Measurements from ENCODE around the gene MLEC. TPM values are rescaled to one million over a fixed set of nuclear protein-coding genes. Genes with fewer than 3 reads are reported as not detected.

Gene MLEC
- total and polyA plus RNA-seq, 9 of the 15 experiments (the other 6 are each of a cell fraction or from before 2014, with no cell fraction given) = 18.5 to 108 (median 57.8) TPM

- H3K4me3 ChIP-seq = no peak overlapping the region
- no peak for DNase-seq (ENCODE audit: extremely low read depth in 1 of 4, low spot score in 3 of 4)
- H3K9me1 ChIP-seq (ENCODE audit: control insufficient read depth, insufficient read depth, low read length) = no peaks in the 10 kb centered on the region
- ATAC-seq = no peak
- FAIRE-seq = no peak
- intact Hi-C loops (cut with micrococcal nuclease) (loop anchor here (5.0 to 10.0 kb wide), 3 partner anchors 211 to 326 kb away; partner anchors contain the start of genes COX6A1 and PLA2G1B), in situ Hi-C loops (cut with MboI) (no loop called here)
- H3K4me1 ChIP-seq (replicated peaks in 1 of 2; ENCODE audit: control insufficient read depth in 2 of 2, insufficient read depth in 2 of 2, low read length in 2 of 2) = peaks cover 3 to 12% of the 10 kb centered on the region in 2 experiments; a peak in 2 of 5 replicates
- no peaks in the 10 kb centered on the region for H3K36me3 ChIP-seq (ENCODE audit: control insufficient read depth, insufficient read depth, low read length)
- no peak overlapping the region for H2AFZ ChIP-seq (ENCODE audit: low read depth, low read length)
- ChIA-PET CTCF (ENCODE audit: low intra/inter-chr PET ratio) (interaction anchor here (1.1 to 2.0 kb wide), 3 partner anchors 62 to 326 kb away, joined by 3 to 19 read pairs (median 9); no protein-coding TSS in a partner anchor), POLR2A (interaction anchor here (0.6 kb wide), 1 partner anchor 354 kb away, joined by 3 read pairs; no protein-coding TSS in a partner anchor)
- WGBS (ENCODE audit: insufficient coverage, low coverage, missing lambda C conversion rate) = 0% methylated on average over 6 of the region's 6 CpGs
- no peaks in the 10 kb centered on the region for H3K79me2 ChIP-seq (ENCODE audit: control insufficient read depth, insufficient read depth, low read length)
- BruUV-seq (replicated peaks) = no TSS peak
- H3K4me2 ChIP-seq (ENCODE audit: insufficient read depth, low read length) = no peak overlapping the region
- no peaks in the 10 kb centered on the region; the same call in none of the 2 replicates for H4K20me1 ChIP-seq (replicated peaks; ENCODE audit: control insufficient read depth, insufficient read depth, low read length)
- H3K9ac ChIP-seq (ENCODE audit: insufficient read depth in 1 of 2, low read depth in 2 of 2, low read length in 2 of 2) = no peak overlapping the region
- H3K27me3 ChIP-seq (ENCODE audit: control insufficient read depth in 2 of 2, insufficient read depth in 2 of 2, low read length in 2 of 2) = peaks cover 38 to 39% of the 10 kb centered on the region in 2 experiments
- H3K9me3 ChIP-seq (replicated peaks; ENCODE audit: control insufficient read depth, insufficient read depth, low read depth, low read length) = no peaks in the 10 kb centered on the region
- no peak overlapping the region for H3K27ac ChIP-seq (ENCODE audit: extremely low read depth, low read depth, low read length)
- TF ChIP-seq EZH2 (IDR thresholded peaks at IDR 0.05; ENCODE audit: borderline replicate concordance, low read depth, low read length) (no peak), ZNF354B (CRISPR knock-in tag; IDR thresholded peaks at IDR 0.05) (no peak), ZNF274 (IDR thresholded peaks at IDR 0.05; ENCODE audit: borderline replicate concordance, low read depth, low read length) (no peak), SIN3B (IDR thresholded peaks at IDR 0.05; ENCODE audit: low read depth) (no peak), ZNF263 (CRISPR knock-in tag; IDR thresholded peaks at IDR 0.05; ENCODE audit: borderline replicate concordance) (no peak), NR0B1 (IDR thresholded peaks at IDR 0.05; ENCODE audit: partially characterized antibody) (no peak), CC2D1A (IDR thresholded peaks at IDR 0.05) (no peak), ZNF445 (CRISPR knock-in tag; IDR thresholded peaks at IDR 0.05; ENCODE audit: low read depth) (no peak), SUPT5H (IDR thresholded peaks at IDR 0.05) (no peak), MITF (IDR thresholded peaks at IDR 0.05) (no peak)
- TF ChIP-seq, protein P1, sequence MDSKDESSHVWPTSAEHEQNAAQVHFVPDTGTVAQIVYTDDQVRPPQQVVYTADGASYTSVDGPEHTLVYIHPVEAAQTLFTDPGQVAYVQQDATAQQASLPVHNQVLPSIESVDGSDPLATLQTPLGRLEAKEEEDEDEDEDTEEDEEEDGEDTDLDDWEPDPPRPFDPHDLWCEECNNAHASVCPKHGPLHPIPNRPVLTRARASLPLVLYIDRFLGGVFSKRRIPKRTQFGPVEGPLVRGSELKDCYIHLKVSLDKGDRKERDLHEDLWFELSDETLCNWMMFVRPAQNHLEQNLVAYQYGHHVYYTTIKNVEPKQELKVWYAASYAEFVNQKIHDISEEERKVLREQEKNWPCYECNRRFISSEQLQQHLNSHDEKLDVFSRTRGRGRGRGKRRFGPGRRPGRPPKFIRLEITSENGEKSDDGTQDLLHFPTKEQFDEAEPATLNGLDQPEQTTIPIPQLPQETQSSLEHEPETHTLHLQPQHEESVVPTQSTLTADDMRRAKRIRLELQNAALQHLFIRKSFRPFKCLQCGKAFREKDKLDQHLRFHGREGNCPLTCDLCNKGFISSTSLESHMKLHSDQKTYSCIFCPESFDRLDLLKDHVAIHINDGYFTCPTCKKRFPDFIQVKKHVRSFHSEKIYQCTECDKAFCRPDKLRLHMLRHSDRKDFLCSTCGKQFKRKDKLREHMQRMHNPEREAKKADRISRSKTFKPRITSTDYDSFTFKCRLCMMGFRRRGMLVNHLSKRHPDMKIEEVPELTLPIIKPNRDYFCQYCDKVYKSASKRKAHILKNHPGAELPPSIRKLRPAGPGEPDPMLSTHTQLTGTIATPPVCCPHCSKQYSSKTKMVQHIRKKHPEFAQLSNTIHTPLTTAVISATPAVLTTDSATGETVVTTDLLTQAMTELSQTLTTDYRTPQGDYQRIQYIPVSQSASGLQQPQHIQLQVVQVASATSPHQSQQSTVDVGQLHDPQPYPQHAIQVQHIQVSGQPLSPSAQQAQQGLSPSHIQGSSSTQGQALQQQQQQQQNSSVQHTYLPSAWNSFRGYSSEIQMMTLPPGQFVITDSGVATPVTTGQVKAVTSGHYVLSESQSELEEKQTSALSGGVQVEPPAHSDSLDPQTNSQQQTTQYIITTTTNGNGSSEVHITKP (IDR thresholded peaks at IDR 0.05; ENCODE audit: partially characterized antibody) = no peak
- TF ChIP-seq, protein P2, sequence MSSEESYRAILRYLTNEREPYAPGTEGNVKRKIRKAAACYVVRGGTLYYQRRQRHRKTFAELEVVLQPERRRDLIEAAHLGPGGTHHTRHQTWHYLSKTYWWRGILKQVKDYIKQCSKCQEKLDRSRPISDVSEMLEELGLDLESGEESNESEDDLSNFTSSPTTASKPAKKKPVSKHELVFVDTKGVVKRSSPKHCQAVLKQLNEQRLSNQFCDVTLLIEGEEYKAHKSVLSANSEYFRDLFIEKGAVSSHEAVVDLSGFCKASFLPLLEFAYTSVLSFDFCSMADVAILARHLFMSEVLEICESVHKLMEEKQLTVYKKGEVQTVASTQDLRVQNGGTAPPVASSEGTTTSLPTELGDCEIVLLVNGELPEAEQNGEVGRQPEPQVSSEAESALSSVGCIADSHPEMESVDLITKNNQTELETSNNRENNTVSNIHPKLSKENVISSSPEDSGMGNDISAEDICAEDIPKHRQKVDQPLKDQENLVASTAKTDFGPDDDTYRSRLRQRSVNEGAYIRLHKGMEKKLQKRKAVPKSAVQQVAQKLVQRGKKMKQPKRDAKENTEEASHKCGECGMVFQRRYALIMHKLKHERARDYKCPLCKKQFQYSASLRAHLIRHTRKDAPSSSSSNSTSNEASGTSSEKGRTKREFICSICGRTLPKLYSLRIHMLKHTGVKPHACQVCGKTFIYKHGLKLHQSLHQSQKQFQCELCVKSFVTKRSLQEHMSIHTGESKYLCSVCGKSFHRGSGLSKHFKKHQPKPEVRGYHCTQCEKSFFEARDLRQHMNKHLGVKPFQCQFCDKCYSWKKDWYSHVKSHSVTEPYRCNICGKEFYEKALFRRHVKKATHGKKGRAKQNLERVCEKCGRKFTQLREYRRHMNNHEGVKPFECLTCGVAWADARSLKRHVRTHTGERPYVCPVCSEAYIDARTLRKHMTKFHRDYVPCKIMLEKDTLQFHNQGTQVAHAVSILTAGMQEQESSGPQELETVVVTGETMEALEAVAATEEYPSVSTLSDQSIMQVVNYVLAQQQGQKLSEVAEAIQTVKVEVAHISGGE (CRISPR knock-in tag; IDR thresholded peaks at IDR 0.05) = no peak
Measured at GRCh38 chr12:120646044-120646443, 40.9 kb upstream of the MLEC start.
